ENCODE data around the gene CDR2L. TPM values are rescaled to one million over a fixed set of nuclear protein-coding genes. Genes with fewer than 3 reads are reported as not detected.
"Not testable (repeated sequence)": the region's sequence is repeated elsewhere in the genome, so short reads cannot be mapped to it uniquely, and the experiment has no call there.

Gene CDR2L
- total RNA-seq, 2 donors from 2014 or later = 3.1 to 3.2 TPM

- ATAC-seq; intact Hi-C loops (cut with DNase I, micrococcal nuclease); DNase-seq: not testable (repeated sequence)
These were observed 37.9 kb downstream of the CDR2L start for GRCh38 chr17:75025398-75025734.

- intact Hi-C loops (cut with DNase I, micrococcal nuclease); DNase-seq; ATAC-seq: not testable (repeated sequence)
These were observed 39.2 kb downstream of the CDR2L start for GRCh38 chr17:75026650-75027049.

- ATAC-seq = no peak
- intact Hi-C loops (cut with DNase I, micrococcal nuclease) = loop anchor here in 1 of 2 donors (10.0 kb wide), 1 partner anchor 45 kb away; the partner anchor contains the start of gene CDR2L
- DNase-seq = no peak
These were observed 42.7 kb downstream of the CDR2L start for GRCh38 chr17:75030161-75030560.

GRCh38 chr17:75031972-75032719 lies 44.7 kb downstream of the CDR2L start:
- intact Hi-C loops (cut with DNase I, micrococcal nuclease) = loop anchor here in 1 of 2 donors (10.0 kb wide), 1 partner anchor 47 kb away; the partner anchor contains the start of gene CDR2L
- ATAC-seq (peak; percentile 11), DNase-seq (peak; percentile 73 to 85)

GRCh38 chr17:75032720-75033280 lies 45.4 kb downstream of the CDR2L start:
- intact Hi-C loops (cut with DNase I, micrococcal nuclease) = loop anchor here in 1 of 2 donors (10.0 kb wide), 1 partner anchor 48 kb away; the partner anchor contains the start of gene CDR2L
- peak in 1 of 2 donors; percentile 32 for DNase-seq

GRCh38 chr17:75033346-75034235 lies 46.2 kb downstream of the CDR2L start:
- intact Hi-C loops (cut with DNase I, micrococcal nuclease) = loop anchor here in 1 of 2 donors (10.0 kb wide), 1 partner anchor 49 kb away; the partner anchor contains the start of gene CDR2L
- DNase-seq = peak; percentile 83 to 89
- peak; percentile 45 for ATAC-seq

More at GRCh38 chr17:75032720-75033280, 45.4 kb downstream of the CDR2L start:
- no peak for ATAC-seq

- DNase-seq (peak; percentile 84 to 85), ATAC-seq (peak; percentile 62)
- intact Hi-C loops (cut with DNase I, micrococcal nuclease) = loop anchor here in 1 of 2 donors (10.0 kb wide), 1 partner anchor 50 kb away; the partner anchor contains the start of gene CDR2L
These were observed 46.9 kb downstream of the CDR2L start for GRCh38 chr17:75034236-75034908.

- DNase-seq (peak; percentile 90 to 91), ATAC-seq (peak; percentile 61)
- intact Hi-C loops (cut with DNase I, micrococcal nuclease) = loop anchor here in 1 of 2 donors (10.0 kb wide), 1 partner anchor 52 kb away; the partner anchor contains the start of gene CDR2L
These were observed 49.3 kb downstream of the CDR2L start for GRCh38 chr17:75036643-75037268.

- ATAC-seq (no peak), DNase-seq (no peak)
- intact Hi-C loops (cut with DNase I, micrococcal nuclease) = loop anchor here in 1 of 2 donors (10.0 kb wide), 1 partner anchor 54 kb away; the partner anchor contains the start of gene CDR2L
These were observed 51.8 kb downstream of the CDR2L start for GRCh38 chr17:75039238-75039637.

- no peak for DNase-seq
- intact Hi-C loops (cut with DNase I, micrococcal nuclease) = no loop called here
- no peak for ATAC-seq
These were observed 54.3 kb downstream of the CDR2L start for GRCh38 chr17:75041656-75042280.

GRCh38 chr17:75043789-75044188 lies 56.4 kb downstream of the CDR2L start:
- intact Hi-C loops (cut with DNase I, micrococcal nuclease); DNase-seq; ATAC-seq: not testable (repeated sequence)

GRCh38 chr17:75044716-75045115 lies 57.3 kb downstream of the CDR2L start:
- DNase-seq (no peak), ATAC-seq (no peak)
- intact Hi-C loops (cut with DNase I, micrococcal nuclease) = no loop called here

GRCh38 chr17:75045946-75046406 lies 58.5 kb downstream of the CDR2L start:
- intact Hi-C loops (cut with DNase I, micrococcal nuclease); ATAC-seq; DNase-seq: not testable (repeated sequence)

GRCh38 chr17:75046407-75047289 lies 59.2 kb downstream of the CDR2L start, which contains the start of the genes ATP5PD and KCTD2:
Gene ATP5PD (minus strand): TSS chr17:75046969. CDS start chr17:75042650, 4,319 bp downstream.
Gene KCTD2 (plus strand): TSS chr17:75047225. CDS start chr17:75047251, 26 bp downstream.
- intact Hi-C loops (cut with DNase I, micrococcal nuclease) = no loop called here
- peak; percentile 94 to 97 for DNase-seq
- ATAC-seq = peak; percentile 95

- DNase-seq (peak; percentile 54 to 69), ATAC-seq (no peak)
- intact Hi-C loops (cut with DNase I, micrococcal nuclease) = no loop called here
These were observed 60.1 kb downstream of the CDR2L start for GRCh38 chr17:75047398-75048098.

Data from left colon (tissue), 2 donors.